Measurements from ENCODE around the gene TOMM20.

Gene TOMM20

GRCh38 chr1:235060607-235061470 is 67.8 kb downstream of the TOMM20 start:
- no peak for DNase-seq
